ENCODE results near the gene VAV3. TPM values are rescaled to one million over a fixed set of nuclear protein-coding genes. Genes with fewer than 3 reads are reported as not detected.

Gene VAV3
- total and polyA plus RNA-seq, 9 of the 15 experiments (the other 6 are each of a cell fraction or from before 2014, with no cell fraction given), result not detected

- no peak for FAIRE-seq
- TF ChIP-seq ZBTB9 (CRISPR knock-in tag; IDR thresholded peaks at IDR 0.05), result no peak
- TF ChIP-seq GTF2F1 (IDR thresholded peaks at IDR 0.05; ENCODE audit: low read depth, low read length), result no peak
- TF ChIP-seq CTBP1 (IDR thresholded peaks at IDR 0.05; ENCODE audit: borderline replicate concordance), result no peak
- no peak for TF ChIP-seq ZNF316 (IDR thresholded peaks at IDR 0.05)
- TF ChIP-seq ELF2 (CRISPR knock-in tag; IDR thresholded peaks at IDR 0.05), result no peak
- no peak for TF ChIP-seq RBM17 (IDR thresholded peaks at IDR 0.05; ENCODE audit: borderline replicate concordance, low read depth, low read length)
- no peak for TF ChIP-seq NR2F6 (CRISPR knock-in tag; IDR thresholded peaks at IDR 0.05)
- TF ChIP-seq SETDB1 (IDR thresholded peaks at IDR 0.05; ENCODE audit: low read length), result no peak
- no peak for TF ChIP-seq TFAP4 (CRISPR knock-in tag; IDR thresholded peaks at IDR 0.05; ENCODE audit: borderline replicate concordance)
- TF ChIP-seq KDM5B (IDR thresholded peaks at IDR 0.05; ENCODE audit: insufficient replicate concordance, low read depth, low read length), result no peak
- no peak for TF ChIP-seq TEAD2 (tag; IDR thresholded peaks at IDR 0.05)
- no peak for TF ChIP-seq KDM4B (IDR thresholded peaks at IDR 0.05; ENCODE audit: borderline replicate concordance in 2 of 2, low read depth in 1 of 2)
- CTCF ChIA-PET (ENCODE audit: low intra/inter-chr PET ratio), result no interaction called here
Observed at GRCh38 chr1:107793896-107794453, 171.0 kb downstream of the VAV3 start.

More at GRCh38 chr1:107793896-107794453, 171.0 kb downstream of the VAV3 start:
- H3K36me3 ChIP-seq (ENCODE audit: control insufficient read depth, insufficient read depth, low read length), result no peaks in the 10 kb centered on the region
- no peaks in the 10 kb centered on the region for H3K9me3 ChIP-seq (replicated peaks; ENCODE audit: control insufficient read depth, insufficient read depth, low read depth, low read length)
- H3K9me1 ChIP-seq (ENCODE audit: control insufficient read depth, insufficient read depth, low read length), result no peaks in the 10 kb centered on the region
- no peak overlapping the region for H3K4me2 ChIP-seq (ENCODE audit: insufficient read depth, low read length)
- H4K20me1 ChIP-seq (replicated peaks; ENCODE audit: control insufficient read depth, insufficient read depth, low read length), result no peaks in the 10 kb centered on the region; the same call in 1 of the 2 replicates
- H3K79me2 ChIP-seq (ENCODE audit: control insufficient read depth, insufficient read depth, low read length), result no peaks in the 10 kb centered on the region
- 5% methylated on average over 7 of the region's 7 CpGs for WGBS (ENCODE audit: insufficient coverage, low coverage, missing lambda C conversion rate)
- intact Hi-C loops (cut with micrococcal nuclease), result no loop called here
- in situ Hi-C loops (cut with MboI), result loop anchor here (25.0 kb wide), 1 partner anchor 843 kb away; no protein-coding TSS in a partner anchor
- BruUV-seq (replicated peaks), result no TSS peak
- H3K9ac ChIP-seq (ENCODE audit: insufficient read depth in 1 of 2, low read depth in 2 of 2, low read length in 2 of 2), result no peak overlapping the region
- no peak overlapping the region for H3K27ac ChIP-seq (ENCODE audit: extremely low read depth, low read depth, low read length)
- no peaks in the 10 kb centered on the region for H3K27me3 ChIP-seq (ENCODE audit: control insufficient read depth in 2 of 2, insufficient read depth in 2 of 2, low read length in 2 of 2)
- no peak overlapping the region for H2AFZ ChIP-seq (ENCODE audit: low read depth, low read length)
- DNase-seq (ENCODE audit: extremely low read depth in 1 of 4, low spot score in 3 of 4) (no peak), ATAC-seq (no peak)
- H3K4me3 ChIP-seq, result no peak overlapping the region
- no peaks in the 10 kb centered on the region for H3K4me1 ChIP-seq (replicated peaks in 1 of 2; ENCODE audit: control insufficient read depth in 2 of 2, insufficient read depth in 2 of 2, low read length in 2 of 2)
- POLR2A ChIA-PET, result no interaction called here
